ENCODE data around the gene STRIT1.

Gene STRIT1

DNA sequence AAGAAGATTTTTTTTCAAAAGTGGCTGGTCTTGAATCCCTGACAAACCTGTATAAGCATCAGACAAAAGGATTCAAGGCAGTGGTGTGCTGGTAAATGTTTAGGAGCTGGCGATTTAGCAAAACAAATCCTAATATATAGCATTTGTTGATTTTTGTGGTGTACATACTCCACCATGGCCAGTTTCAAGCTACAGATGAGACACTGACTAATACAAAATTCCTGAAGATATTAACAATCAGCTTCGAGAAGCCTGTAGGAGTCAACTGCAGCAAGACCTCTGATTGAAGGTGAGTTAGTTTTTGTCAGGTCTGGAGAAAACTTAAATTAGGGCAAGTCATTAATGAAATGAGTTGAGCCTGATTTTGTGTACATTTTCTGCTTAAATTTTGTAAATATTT, 6.7 kb downstream of the STRIT1 start:
- TF ChIP-seq OSR1 (CRISPR knock-in tag; IDR thresholded peaks at IDR 0.05) (no peak), TOX (CRISPR knock-in tag; IDR thresholded peaks at IDR 0.05; ENCODE audit: borderline replicate concordance) (no peak), ZNF8 (CRISPR knock-in tag; IDR thresholded peaks at IDR 0.05) (no peak), ISL1 (CRISPR knock-in tag; IDR thresholded peaks at IDR 0.05) (no peak), ARNTL (CRISPR knock-in tag; IDR thresholded peaks at IDR 0.05; ENCODE audit: borderline replicate concordance, low read depth) (no peak), ZFP30 (CRISPR knock-in tag; IDR thresholded peaks at IDR 0.05) (no peak), ZNF565 (CRISPR knock-in tag; conservative IDR thresholded peaks at IDR 0.05; ENCODE audit: low read depth) (no peak), GLIS3 (CRISPR knock-in tag; IDR thresholded peaks at IDR 0.05) (no peak), BACH2 (CRISPR knock-in tag; IDR thresholded peaks at IDR 0.05; ENCODE audit: borderline replicate concordance) (no peak), ZNF70 (CRISPR knock-in tag; IDR thresholded peaks at IDR 0.05) (no peak), CSDC2 (CRISPR knock-in tag; IDR thresholded peaks at IDR 0.05) (no peak), RARB (CRISPR knock-in tag; IDR thresholded peaks at IDR 0.05) (no peak)
- TF ChIP-seq, protein P1, sequence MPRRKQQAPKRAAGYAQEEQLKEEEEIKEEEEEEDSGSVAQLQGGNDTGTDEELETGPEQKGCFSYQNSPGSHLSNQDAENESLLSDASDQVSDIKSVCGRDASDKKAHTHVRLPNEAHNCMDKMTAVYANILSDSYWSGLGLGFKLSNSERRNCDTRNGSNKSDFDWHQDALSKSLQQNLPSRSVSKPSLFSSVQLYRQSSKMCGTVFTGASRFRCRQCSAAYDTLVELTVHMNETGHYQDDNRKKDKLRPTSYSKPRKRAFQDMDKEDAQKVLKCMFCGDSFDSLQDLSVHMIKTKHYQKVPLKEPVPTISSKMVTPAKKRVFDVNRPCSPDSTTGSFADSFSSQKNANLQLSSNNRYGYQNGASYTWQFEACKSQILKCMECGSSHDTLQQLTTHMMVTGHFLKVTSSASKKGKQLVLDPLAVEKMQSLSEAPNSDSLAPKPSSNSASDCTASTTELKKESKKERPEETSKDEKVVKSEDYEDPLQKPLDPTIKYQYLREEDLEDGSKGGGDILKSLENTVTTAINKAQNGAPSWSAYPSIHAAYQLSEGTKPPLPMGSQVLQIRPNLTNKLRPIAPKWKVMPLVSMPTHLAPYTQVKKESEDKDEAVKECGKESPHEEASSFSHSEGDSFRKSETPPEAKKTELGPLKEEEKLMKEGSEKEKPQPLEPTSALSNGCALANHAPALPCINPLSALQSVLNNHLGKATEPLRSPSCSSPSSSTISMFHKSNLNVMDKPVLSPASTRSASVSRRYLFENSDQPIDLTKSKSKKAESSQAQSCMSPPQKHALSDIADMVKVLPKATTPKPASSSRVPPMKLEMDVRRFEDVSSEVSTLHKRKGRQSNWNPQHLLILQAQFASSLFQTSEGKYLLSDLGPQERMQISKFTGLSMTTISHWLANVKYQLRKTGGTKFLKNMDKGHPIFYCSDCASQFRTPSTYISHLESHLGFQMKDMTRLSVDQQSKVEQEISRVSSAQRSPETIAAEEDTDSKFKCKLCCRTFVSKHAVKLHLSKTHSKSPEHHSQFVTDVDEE (CRISPR knock-in tag; IDR thresholded peaks at IDR 0.05), result no peak
- TF ChIP-seq, protein P2, sequence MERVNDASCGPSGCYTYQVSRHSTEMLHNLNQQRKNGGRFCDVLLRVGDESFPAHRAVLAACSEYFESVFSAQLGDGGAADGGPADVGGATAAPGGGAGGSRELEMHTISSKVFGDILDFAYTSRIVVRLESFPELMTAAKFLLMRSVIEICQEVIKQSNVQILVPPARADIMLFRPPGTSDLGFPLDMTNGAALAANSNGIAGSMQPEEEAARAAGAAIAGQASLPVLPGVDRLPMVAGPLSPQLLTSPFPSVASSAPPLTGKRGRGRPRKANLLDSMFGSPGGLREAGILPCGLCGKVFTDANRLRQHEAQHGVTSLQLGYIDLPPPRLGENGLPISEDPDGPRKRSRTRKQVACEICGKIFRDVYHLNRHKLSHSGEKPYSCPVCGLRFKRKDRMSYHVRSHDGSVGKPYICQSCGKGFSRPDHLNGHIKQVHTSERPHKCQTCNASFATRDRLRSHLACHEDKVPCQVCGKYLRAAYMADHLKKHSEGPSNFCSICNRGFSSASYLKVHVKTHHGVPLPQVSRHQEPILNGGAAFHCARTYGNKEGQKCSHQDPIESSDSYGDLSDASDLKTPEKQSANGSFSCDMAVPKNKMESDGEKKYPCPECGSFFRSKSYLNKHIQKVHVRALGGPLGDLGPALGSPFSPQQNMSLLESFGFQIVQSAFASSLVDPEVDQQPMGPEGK (CRISPR knock-in tag; IDR thresholded peaks at IDR 0.05; ENCODE audit: borderline replicate concordance), result no peak
- TF ChIP-seq, protein P3, sequence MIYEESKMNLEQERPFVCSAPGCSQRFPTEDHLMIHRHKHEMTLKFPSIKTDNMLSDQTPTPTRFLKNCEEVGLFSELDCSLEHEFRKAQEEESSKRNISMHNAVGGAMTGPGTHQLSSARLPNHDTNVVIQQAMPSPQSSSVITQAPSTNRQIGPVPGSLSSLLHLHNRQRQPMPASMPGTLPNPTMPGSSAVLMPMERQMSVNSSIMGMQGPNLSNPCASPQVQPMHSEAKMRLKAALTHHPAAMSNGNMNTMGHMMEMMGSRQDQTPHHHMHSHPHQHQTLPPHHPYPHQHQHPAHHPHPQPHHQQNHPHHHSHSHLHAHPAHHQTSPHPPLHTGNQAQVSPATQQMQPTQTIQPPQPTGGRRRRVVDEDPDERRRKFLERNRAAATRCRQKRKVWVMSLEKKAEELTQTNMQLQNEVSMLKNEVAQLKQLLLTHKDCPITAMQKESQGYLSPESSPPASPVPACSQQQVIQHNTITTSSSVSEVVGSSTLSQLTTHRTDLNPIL (CRISPR knock-in tag; IDR thresholded peaks at IDR 0.05; ENCODE audit: low read depth), result no peak
- ATAC-seq, result no peak

DNA sequence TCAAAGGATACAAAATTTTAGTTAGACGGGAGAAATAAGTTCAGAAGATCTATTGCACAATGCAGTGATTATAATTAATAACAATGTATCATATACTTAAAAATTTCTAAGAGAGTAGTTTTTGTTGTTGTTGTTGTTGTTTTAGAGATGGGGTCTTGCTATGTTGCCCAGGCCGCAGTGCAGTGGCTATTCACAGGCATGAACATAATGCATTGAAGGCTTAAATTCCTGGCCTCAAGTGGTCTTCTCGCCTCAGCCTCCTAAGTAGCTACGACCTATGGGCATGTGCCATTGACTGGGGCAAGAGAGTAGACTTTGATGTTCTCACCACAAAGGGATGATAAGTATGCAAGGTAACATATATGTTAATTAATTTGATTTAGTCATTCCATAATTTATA, 7.5 kb downstream of the STRIT1 start:
- no peak for TF ChIP-seq RARB (CRISPR knock-in tag; IDR thresholded peaks at IDR 0.05)
- TF ChIP-seq ISL1 (CRISPR knock-in tag; IDR thresholded peaks at IDR 0.05), result no peak
- no peak for TF ChIP-seq ESRRG (CRISPR knock-in tag; IDR thresholded peaks at IDR 0.05)
- no peak for TF ChIP-seq ZC3H10 (CRISPR knock-in tag; IDR thresholded peaks at IDR 0.05)
- ATAC-seq, result no peak

DNA sequence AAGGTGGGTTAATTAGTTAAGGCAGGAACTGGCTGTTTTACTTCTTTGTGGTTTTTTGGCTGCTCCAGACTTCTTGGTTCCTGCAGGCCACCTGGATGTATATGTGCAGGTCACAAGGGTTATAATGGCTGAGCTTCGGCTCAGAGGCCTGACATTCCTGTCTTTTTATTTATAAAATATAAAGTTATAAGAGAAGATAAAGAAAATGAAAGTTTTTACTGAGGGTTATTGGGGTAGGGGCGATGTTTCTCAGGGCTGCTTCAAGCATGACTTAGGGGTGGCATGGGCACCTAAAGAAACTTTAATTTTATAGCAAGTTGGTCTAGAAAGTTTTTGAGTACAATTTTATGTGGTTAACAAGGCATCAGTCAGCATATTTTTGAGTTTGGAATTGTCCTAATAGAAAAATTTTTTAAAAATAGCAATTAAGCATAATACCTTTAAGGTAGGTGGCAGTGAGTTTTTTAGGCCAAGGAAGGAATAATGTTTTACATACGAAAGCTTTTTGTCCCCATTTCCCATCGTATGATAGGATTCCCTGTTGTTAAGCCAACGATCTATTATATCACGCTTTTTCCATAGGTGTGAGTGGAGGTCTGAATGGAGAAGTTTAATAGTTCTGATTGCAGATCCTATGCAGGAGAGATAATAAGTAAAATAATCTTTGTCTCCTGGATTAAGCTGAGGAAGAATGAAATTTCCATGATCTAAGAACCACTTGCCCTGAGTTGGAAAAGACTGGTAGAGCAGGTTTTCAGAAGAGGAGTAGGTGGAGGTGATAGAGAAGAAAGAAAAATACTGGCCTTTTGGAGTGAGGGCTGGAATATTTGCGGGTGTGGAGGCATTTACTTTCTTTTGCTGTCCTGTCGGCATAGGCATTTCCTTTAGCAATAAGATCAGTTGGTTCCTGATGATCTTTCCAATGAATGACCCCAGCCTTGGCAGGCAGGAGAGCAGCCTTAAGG, 10.1 kb downstream of the STRIT1 start:
- ATAC-seq, result no peak
- TF ChIP-seq GLIS3 (CRISPR knock-in tag; IDR thresholded peaks at IDR 0.05) (no peak), ZNF70 (CRISPR knock-in tag; IDR thresholded peaks at IDR 0.05) (no peak), TOX (CRISPR knock-in tag; IDR thresholded peaks at IDR 0.05; ENCODE audit: borderline replicate concordance) (no peak), ARNTL (CRISPR knock-in tag; IDR thresholded peaks at IDR 0.05; ENCODE audit: borderline replicate concordance, low read depth) (no peak), ZC3H10 (CRISPR knock-in tag; IDR thresholded peaks at IDR 0.05) (no peak), PPARA (CRISPR knock-in tag; IDR thresholded peaks at IDR 0.05; ENCODE audit: borderline replicate concordance) (no peak), TCF4 (CRISPR knock-in tag; IDR thresholded peaks at IDR 0.05; ENCODE audit: borderline replicate concordance) (no peak), ZFP3 (CRISPR knock-in tag; IDR thresholded peaks at IDR 0.05) (no peak), CSDC2 (CRISPR knock-in tag; IDR thresholded peaks at IDR 0.05) (no peak), ESRRG (CRISPR knock-in tag; IDR thresholded peaks at IDR 0.05) (no peak)
- TF ChIP-seq, protein P2 (CRISPR knock-in tag; IDR thresholded peaks at IDR 0.05; ENCODE audit: borderline replicate concordance), result no peak
- TF ChIP-seq, protein P1 (CRISPR knock-in tag; IDR thresholded peaks at IDR 0.05), result no peak
- TF ChIP-seq, protein P4, sequence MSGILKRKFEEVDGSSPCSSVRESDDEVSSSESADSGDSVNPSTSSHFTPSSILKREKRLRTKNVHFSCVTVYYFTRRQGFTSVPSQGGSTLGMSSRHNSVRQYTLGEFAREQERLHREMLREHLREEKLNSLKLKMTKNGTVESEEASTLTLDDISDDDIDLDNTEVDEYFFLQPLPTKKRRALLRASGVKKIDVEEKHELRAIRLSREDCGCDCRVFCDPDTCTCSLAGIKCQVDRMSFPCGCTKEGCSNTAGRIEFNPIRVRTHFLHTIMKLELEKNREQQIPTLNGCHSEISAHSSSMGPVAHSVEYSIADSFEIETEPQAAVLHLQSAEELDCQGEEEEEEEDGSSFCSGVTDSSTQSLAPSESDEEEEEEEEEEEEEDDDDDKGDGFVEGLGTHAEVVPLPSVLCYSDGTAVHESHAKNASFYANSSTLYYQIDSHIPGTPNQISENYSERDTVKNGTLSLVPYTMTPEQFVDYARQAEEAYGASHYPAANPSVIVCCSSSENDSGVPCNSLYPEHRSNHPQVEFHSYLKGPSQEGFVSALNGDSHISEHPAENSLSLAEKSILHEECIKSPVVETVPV (CRISPR knock-in tag; IDR thresholded peaks at IDR 0.05), result no peak
- TF ChIP-seq, protein P5, sequence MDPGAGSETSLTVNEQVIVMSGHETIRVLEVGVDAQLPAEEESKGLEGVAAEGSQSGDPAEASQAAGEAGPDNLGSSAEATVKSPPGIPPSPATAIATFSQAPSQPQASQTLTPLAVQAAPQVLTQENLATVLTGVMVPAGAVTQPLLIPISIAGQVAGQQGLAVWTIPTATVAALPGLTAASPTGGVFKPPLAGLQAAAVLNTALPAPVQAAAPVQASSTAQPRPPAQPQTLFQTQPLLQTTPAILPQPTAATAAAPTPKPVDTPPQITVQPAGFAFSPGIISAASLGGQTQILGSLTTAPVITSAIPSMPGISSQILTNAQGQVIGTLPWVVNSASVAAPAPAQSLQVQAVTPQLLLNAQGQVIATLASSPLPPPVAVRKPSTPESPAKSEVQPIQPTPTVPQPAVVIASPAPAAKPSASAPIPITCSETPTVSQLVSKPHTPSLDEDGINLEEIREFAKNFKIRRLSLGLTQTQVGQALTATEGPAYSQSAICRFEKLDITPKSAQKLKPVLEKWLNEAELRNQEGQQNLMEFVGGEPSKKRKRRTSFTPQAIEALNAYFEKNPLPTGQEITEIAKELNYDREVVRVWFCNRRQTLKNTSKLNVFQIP (CRISPR knock-in tag; IDR thresholded peaks at IDR 0.05; ENCODE audit: borderline replicate concordance, low read depth), result no peak
